Activated CD4-positive, alpha-beta T cell treated with anti-CD3 and anti-CD28 coated beads, Interleukin-2, amount 10 ng/mL, durations not matched to agents 7 days and 5 days (primary cell): ENCODE measurements around the gene SEC23A. TPM values are rescaled to one million over a fixed set of nuclear protein-coding genes. Genes with fewer than 3 reads are reported as not detected.

Experiments used
- CTCF ChIA-PET: fragments of 350-600 bp; sonication (Branson Sonifier 250); formaldehyde crosslinking; loops from one replicate; lab custom pipeline; 2021; ENCODE audit warnings: antibody characterized with exemption; lab: Charles Lee
- POLR2A ChIA-PET: fragments of 350-600 bp; sonication (Branson Sonifier 250); formaldehyde crosslinking; loops from one replicate; lab custom pipeline; 2021; ENCODE audit warnings: antibody characterized with exemption; lab: Charles Lee
- DNase-seq: peaks from one replicate; pipeline ENCODE4 v3.0.0-alpha.2; 2020
- H3K27ac Mint-ChIP-seq: one replicate; pipeline ENCODE4 v1.8.0; 2021; ENCODE audit warnings: mild to moderate bottlenecking, moderate library complexity, mixed read lengths
- H3K27me3 Mint-ChIP-seq: one replicate; pipeline ENCODE4 v1.8.0; 2021; ENCODE audit warnings: mixed read lengths
- H3K36me3 Mint-ChIP-seq: one replicate; pipeline ENCODE4 v1.8.0; 2021; ENCODE audit warnings: low read depth, mixed read lengths
- H3K4me1 Mint-ChIP-seq: one replicate; pipeline ENCODE4 v1.8.0; 2021; ENCODE audit warnings: mixed read lengths
- H3K4me3 Mint-ChIP-seq: one replicate; pipeline ENCODE4 v1.8.0; 2021; ENCODE audit warnings: mild to moderate bottlenecking, moderate library complexity, mixed read lengths
- H3K9me3 Mint-ChIP-seq: one replicate; pipeline ENCODE4 v1.8.0; 2021; ENCODE audit warnings: mixed read lengths
- total RNA-seq, 2 experiments: library from RNA; stranded (reverse); gene quantifications; one replicate each; pipeline ENCODE4 v1.2.3, GENCODE V29; 2021

The SEC23A gene
- total RNA-seq, 2 experiments from 2014 or later: 49.4 to 61.7 TPM

GRCh38 chr14:38992067-38992844 lies 110.8 kb downstream of the SEC23A start:
- H3K4me3 Mint-ChIP-seq: no peak overlapping the region
- POLR2A ChIA-PET: no interaction called here
- H3K9me3 Mint-ChIP-seq: peaks cover 2% of the 10 kb centered on the region
- H3K36me3 Mint-ChIP-seq: no peaks in the 10 kb centered on the region
- CTCF ChIA-PET: no interaction called here
- H3K27ac Mint-ChIP-seq: no peak overlapping the region
- peaks cover 12% of the 10 kb centered on the region for H3K27me3 Mint-ChIP-seq
- DNase-seq: no peak
- peaks cover 19% of the 10 kb centered on the region for H3K4me1 Mint-ChIP-seq

- peaks cover 2% of the 10 kb centered on the region for H3K9me3 Mint-ChIP-seq
- ChIA-PET CTCF (no interaction called here), POLR2A (no interaction called here)
- no peaks in the 10 kb centered on the region for H3K36me3 Mint-ChIP-seq
- peaks cover 19% of the 10 kb centered on the region for H3K4me1 Mint-ChIP-seq
- DNase-seq: no peak
- peaks cover 12% of the 10 kb centered on the region for H3K27me3 Mint-ChIP-seq
- no peak overlapping the region for H3K4me3 Mint-ChIP-seq
- no peak overlapping the region for H3K27ac Mint-ChIP-seq
Observed at GRCh38 chr14:38991299-38991698, 111.7 kb downstream of the SEC23A start.

- Mint-ChIP-seq H3K36me3 (no peaks in the 10 kb centered on the region), H3K4me3 (peak overlapping the region; percentile 39), H3K27ac (peak overlapping the region; percentile 56), H3K9me3 (peaks cover 2% of the 10 kb centered on the region), H3K27me3 (peaks cover 10% of the 10 kb centered on the region), H3K4me1 (peaks cover 19% of the 10 kb centered on the region)
- peak; percentile 18 for DNase-seq
- CTCF ChIA-PET: interaction anchor here (0.6 kb wide), 1 partner anchor 10 kb away, joined by 3 read pairs; no protein-coding TSS in a partner anchor
- POLR2A ChIA-PET: no interaction called here
Observed at GRCh38 chr14:38989922-38990546, 113.0 kb downstream of the SEC23A start.

- H3K4me1 Mint-ChIP-seq: peaks cover 19% of the 10 kb centered on the region
- peaks cover 5% of the 10 kb centered on the region for H3K27me3 Mint-ChIP-seq
- no peak overlapping the region for H3K27ac Mint-ChIP-seq
- H3K9me3 Mint-ChIP-seq: peaks cover 4% of the 10 kb centered on the region
- H3K36me3 Mint-ChIP-seq: no peaks in the 10 kb centered on the region
- no peak for DNase-seq
- POLR2A ChIA-PET: no interaction called here
- no peak overlapping the region for H3K4me3 Mint-ChIP-seq
- CTCF ChIA-PET: no interaction called here
Observed at GRCh38 chr14:38987781-38988180, 115.3 kb downstream of the SEC23A start.

GRCh38 chr14:38982837-38983236 lies 120.2 kb downstream of the SEC23A start:
- peaks cover 5% of the 10 kb centered on the region for H3K27me3 Mint-ChIP-seq
- CTCF ChIA-PET: interaction anchor here (0.9 kb wide), 1 partner anchor 8 kb away, joined by 4 read pairs; no protein-coding TSS in a partner anchor

GRCh38 chr14:38982278-38982677 lies 120.8 kb downstream of the SEC23A start:
- Mint-ChIP-seq H3K4me3 (no peak overlapping the region), H3K27me3 (peaks cover 5% of the 10 kb centered on the region), H3K27ac (no peak overlapping the region), H3K36me3 (no peaks in the 10 kb centered on the region), H3K9me3 (peaks cover 8% of the 10 kb centered on the region), H3K4me1 (no peaks in the 10 kb centered on the region)
- DNase-seq: no peak
- ChIA-PET POLR2A (no interaction called here), CTCF (no interaction called here)

More at GRCh38 chr14:38982837-38983236, 120.2 kb downstream of the SEC23A start:
- Mint-ChIP-seq H3K36me3 (no peaks in the 10 kb centered on the region), H3K9me3 (peaks cover 8% of the 10 kb centered on the region), H3K4me3 (no peak overlapping the region), H3K4me1 (no peaks in the 10 kb centered on the region), H3K27ac (no peak overlapping the region)
- POLR2A ChIA-PET: no interaction called here
- DNase-seq: no peak

Other genes with a start within 250 kb of the SEC23A start
- gene GEMIN2, start 11.1 kb upstream of the SEC23A start, total RNA-seq: 10 to 100 TPM; 20.4 to 21.2 TPM
- 10 to 100 TPM; 29.4 to 31.3 TPM for gene TRAPPC6B, start 67.1 kb upstream of the SEC23A start, total RNA-seq
- gene PNN, start 72.0 kb upstream of the SEC23A start, total RNA-seq: 10 to 100 TPM; 76.8 to 91.2 TPM
- gene MIA2, start 130.7 kb upstream of the SEC23A start, total RNA-seq: 10 to 100 TPM; 25.5 to 28.2 TPM